Measurements from ENCODE around the gene FAM151A.

GRCh38 chr1:54593571-54594160, 29.7 kb downstream of the FAM151A start:
- TF ChIP-seq CTCF (CRISPR knock-in tag; IDR thresholded peaks at IDR 0.05) (no peak), ZNF513 (CRISPR knock-in tag; conservative IDR thresholded peaks at IDR 0.05) (no peak), ZNF878 (CRISPR knock-in tag; IDR thresholded peaks at IDR 0.05) (no peak), ZBTB33 (CRISPR knock-in tag; IDR thresholded peaks at IDR 0.05) (no peak)
- TF ChIP-seq, protein P1, sequence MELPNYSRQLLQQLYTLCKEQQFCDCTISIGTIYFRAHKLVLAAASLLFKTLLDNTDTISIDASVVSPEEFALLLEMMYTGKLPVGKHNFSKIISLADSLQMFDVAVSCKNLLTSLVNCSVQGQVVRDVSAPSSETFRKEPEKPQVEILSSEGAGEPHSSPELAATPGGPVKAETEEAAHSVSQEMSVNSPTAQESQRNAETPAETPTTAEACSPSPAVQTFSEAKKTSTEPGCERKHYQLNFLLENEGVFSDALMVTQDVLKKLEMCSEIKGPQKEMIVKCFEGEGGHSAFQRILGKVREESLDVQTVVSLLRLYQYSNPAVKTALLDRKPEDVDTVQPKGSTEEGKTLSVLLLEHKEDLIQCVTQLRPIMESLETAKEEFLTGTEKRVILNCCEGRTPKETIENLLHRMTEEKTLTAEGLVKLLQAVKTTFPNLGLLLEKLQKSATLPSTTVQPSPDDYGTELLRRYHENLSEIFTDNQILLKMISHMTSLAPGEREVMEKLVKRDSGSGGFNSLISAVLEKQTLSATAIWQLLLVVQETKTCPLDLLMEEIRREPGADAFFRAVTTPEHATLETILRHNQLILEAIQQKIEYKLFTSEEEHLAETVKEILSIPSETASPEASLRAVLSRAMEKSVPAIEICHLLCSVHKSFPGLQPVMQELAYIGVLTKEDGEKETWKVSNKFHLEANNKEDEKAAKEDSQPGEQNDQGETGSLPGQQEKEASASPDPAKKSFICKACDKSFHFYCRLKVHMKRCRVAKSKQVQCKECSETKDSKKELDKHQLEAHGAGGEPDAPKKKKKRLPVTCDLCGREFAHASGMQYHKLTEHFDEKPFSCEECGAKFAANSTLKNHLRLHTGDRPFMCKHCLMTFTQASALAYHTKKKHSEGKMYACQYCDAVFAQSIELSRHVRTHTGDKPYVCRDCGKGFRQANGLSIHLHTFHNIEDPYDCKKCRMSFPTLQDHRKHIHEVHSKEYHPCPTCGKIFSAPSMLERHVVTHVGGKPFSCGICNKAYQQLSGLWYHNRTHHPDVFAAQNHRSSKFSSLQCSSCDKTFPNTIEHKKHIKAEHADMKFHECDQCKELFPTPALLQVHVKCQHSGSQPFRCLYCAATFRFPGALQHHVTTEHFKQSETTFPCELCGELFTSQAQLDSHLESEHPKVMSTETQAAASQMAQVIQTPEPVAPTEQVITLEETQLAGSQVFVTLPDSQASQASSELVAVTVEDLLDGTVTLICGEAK (IDR thresholded peaks at IDR 0.05) = no peak
- TF ChIP-seq, protein P1 (CRISPR knock-in tag; IDR thresholded peaks at IDR 0.05) = no peak
- TF ChIP-seq, protein P2, sequence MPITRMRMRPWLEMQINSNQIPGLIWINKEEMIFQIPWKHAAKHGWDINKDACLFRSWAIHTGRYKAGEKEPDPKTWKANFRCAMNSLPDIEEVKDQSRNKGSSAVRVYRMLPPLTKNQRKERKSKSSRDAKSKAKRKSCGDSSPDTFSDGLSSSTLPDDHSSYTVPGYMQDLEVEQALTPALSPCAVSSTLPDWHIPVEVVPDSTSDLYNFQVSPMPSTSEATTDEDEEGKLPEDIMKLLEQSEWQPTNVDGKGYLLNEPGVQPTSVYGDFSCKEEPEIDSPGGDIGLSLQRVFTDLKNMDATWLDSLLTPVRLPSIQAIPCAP (CRISPR knock-in tag; IDR thresholded peaks at IDR 0.05; ENCODE audit: low read depth) = no peak

Data from HepG2 (cell line).